ENCODE measurements around the gene ACAP1. TPM values are rescaled to one million over a fixed set of nuclear protein-coding genes. Genes with fewer than 3 reads are reported as not detected.

Gene ACAP1
- total and polyA plus RNA-seq, 7 donors, result 1.9 to 20.7 (median 12.2) TPM

GRCh38 chr17:7382901-7383300, 46.6 kb downstream of the ACAP1 start:
- ATAC-seq, result no peak
- intact Hi-C loops (cut with DNase I), result no loop called here
- peaks cover 0 to 2% (median 0%) of the 10 kb centered on the region in 3 donors for H3K27me3 ChIP-seq (ENCODE audit: insufficient read depth in 3 of 3, low read length in 2 of 3)

GRCh38 chr17:7383371-7383741, 47.0 kb downstream of the ACAP1 start:
- intact Hi-C loops (cut with DNase I), result no loop called here
- ATAC-seq (no peak), DNase-seq (no peak)
- no peaks in the 10 kb centered on the region for H3K9me3 ChIP-seq
- peaks cover 24% of the 10 kb centered on the region for H3K4me1 ChIP-seq
- TF ChIP-seq CTCF (IDR thresholded peaks at IDR 0.05), result no peak
- H3K27ac ChIP-seq, result no peak overlapping the region
- peak overlapping the region; percentile 52 for H3K4me3 ChIP-seq
- peaks cover 0 to 22% of the 10 kb centered on the region in 2 donors for H3K36me3 ChIP-seq (ENCODE audit: insufficient read depth in 1 of 2, low read depth in 1 of 2)
- 74 to 76% (median 74%) methylated on average over 11 of the region's 11 CpGs for WGBS, 3 donors
- peaks cover 0 to 2% (median 0%) of the 10 kb centered on the region in 3 donors for H3K27me3 ChIP-seq (ENCODE audit: insufficient read depth in 3 of 3, low read length in 2 of 3)

More at GRCh38 chr17:7382901-7383300, 46.6 kb downstream of the ACAP1 start:
- Histone ChIP-seq H3K9me3 (no peaks in the 10 kb centered on the region), H3K4me1 (peaks cover 24% of the 10 kb centered on the region), H3K4me3 (no peak overlapping the region), H3K27ac (no peak overlapping the region), H3K36me3 (ENCODE audit: insufficient read depth in 1 of 2, low read depth in 1 of 2) (peaks cover 0 to 17% of the 10 kb centered on the region in 2 donors)
- 82 to 87% (median 87%) methylated on average over 10 of the region's 10 CpGs for WGBS, 3 donors
- no peak for DNase-seq
- TF ChIP-seq CTCF (IDR thresholded peaks at IDR 0.05), result no peak

- 9 to 36% (median 17%) methylated on average over 60 to 65 of the region's 65 CpGs for WGBS, 3 donors
- DNase-seq (peak; percentile 52 to 60), ATAC-seq (peak in 3 of 4 donors; percentile 35 to 60 (median 39))
- Histone ChIP-seq H3K4me3 (peak overlapping the region; percentile 52), H3K36me3 (ENCODE audit: insufficient read depth in 1 of 2, low read depth in 1 of 2) (peaks cover 0 to 27% of the 10 kb centered on the region in 2 donors), H3K4me1 (peaks cover 24% of the 10 kb centered on the region), H3K27ac (no peak overlapping the region), H3K27me3 (ENCODE audit: insufficient read depth in 3 of 3, low read length in 2 of 3) (peaks cover 0 to 2% (median 0%) of the 10 kb centered on the region in 3 donors), H3K9me3 (no peaks in the 10 kb centered on the region)
- no peak for TF ChIP-seq CTCF (IDR thresholded peaks at IDR 0.05)
- intact Hi-C loops (cut with DNase I), result no loop called here
Measured at GRCh38 chr17:7383742-7384488, 47.6 kb downstream of the ACAP1 start.

GRCh38 chr17:7384489-7385081, 48.3 kb downstream of the ACAP1 start:
- ATAC-seq (peak in 1 of 4 donors; percentile 6), DNase-seq (no peak)
- intact Hi-C loops (cut with DNase I), result no loop called here
- peak overlapping the region; percentile 52 for H3K4me3 ChIP-seq
- peaks cover 0 to 34% of the 10 kb centered on the region in 2 donors for H3K36me3 ChIP-seq (ENCODE audit: insufficient read depth in 1 of 2, low read depth in 1 of 2)
- no peak overlapping the region for H3K27ac ChIP-seq
- 52 to 62% (median 53%) methylated on average over 21 to 23 of the region's 23 CpGs for WGBS, 3 donors
- H3K4me1 ChIP-seq, result peaks cover 24% of the 10 kb centered on the region
- no peaks in the 10 kb centered on the region for H3K9me3 ChIP-seq
- H3K27me3 ChIP-seq (ENCODE audit: insufficient read depth in 3 of 3, low read length in 2 of 3), result peaks cover 0 to 2% (median 0%) of the 10 kb centered on the region in 3 donors
- no peak for TF ChIP-seq CTCF (IDR thresholded peaks at IDR 0.05)
